KMS-11 (cell line): ENCODE measurements around the gene MYADML2.
"Not testable (repeated sequence)": the region's sequence is repeated elsewhere in the genome, so short reads cannot be mapped to it uniquely, and the experiment has no call there.

Experiments
- H2AFZ ChIP-seq: fragments of 200-600 bp; sonication (generic); 2 replicates; pipeline ENCODE4 v1.6.1; 2016; ENCODE audit warnings: antibody characterized with exemption, mixed run types, low read depth
- H3K27ac ChIP-seq: fragments of 200-600 bp; sonication (generic); 2 replicates; pipeline ENCODE4 v1.6.1; 2016; ENCODE audit warnings: mild to moderate bottlenecking, mixed run types
- H3K27me3 ChIP-seq: fragments of 200-600 bp; sonication (generic); 2 replicates; pipeline ENCODE4 v1.6.1; 2017; ENCODE audit warnings: mild to moderate bottlenecking, low read depth, mixed run types, moderate library complexity; ENCODE audit not compliant: insufficient read depth
- H3K36me3 ChIP-seq: fragments of 200-600 bp; sonication (generic); 2 replicates; pipeline ENCODE4 v1.6.1; 2017; ENCODE audit warnings: mild to moderate bottlenecking, mixed run types; ENCODE audit not compliant: insufficient read depth
- H3K4me1 ChIP-seq: fragments of 200-600 bp; sonication (generic); 2 replicates; pipeline ENCODE4 v1.6.1; 2016; ENCODE audit warnings: mild to moderate bottlenecking, low read depth, mixed run types; ENCODE audit not compliant: poor library complexity, severe bottlenecking
- H3K4me2 ChIP-seq: fragments of 200-600 bp; sonication (generic); 2 replicates; pipeline ENCODE4 v1.7.0; 2016; ENCODE audit warnings: mild to moderate bottlenecking, mixed run types
- H3K4me3 ChIP-seq: fragments of 200-600 bp; sonication (generic); IDR thresholded peaks from 2 replicates; pipeline ENCODE4 v1.6.1; 2017; ENCODE audit warnings: low read depth, low read length, mixed read lengths; ENCODE audit not compliant: insufficient read depth
- H3K79me2 ChIP-seq: fragments of 200-600 bp; sonication (generic); 2 replicates; pipeline ENCODE4 v1.6.1; 2016; ENCODE audit warnings: low read depth, mixed run types; ENCODE audit not compliant: insufficient read depth
- H3K9ac ChIP-seq: fragments of 200-600 bp; sonication (generic); 2 replicates; pipeline ENCODE4 v1.6.1; 2016; ENCODE audit warnings: mild to moderate bottlenecking, mixed run types
- H4K20me1 ChIP-seq: fragments of 200-600 bp; sonication (generic); 2 replicates; pipeline ENCODE4 v1.6.1; 2016; ENCODE audit warnings: mild to moderate bottlenecking, mixed run types; ENCODE audit not compliant: insufficient read depth
- CTCF ChIP-seq: fragments of 200-600 bp; sonication (generic); conservative IDR thresholded peaks from 2 replicates; pipeline ENCODE4 v1.6.1; 2017; ENCODE audit warnings: low read depth, mild to moderate bottlenecking, antibody characterized with exemption, low read length, moderate library complexity, mixed read lengths

The MYADML2 gene

GRCh38 chr17:81983011-81983638 lies 36.1 kb upstream of the MYADML2 start:
- H3K79me2 ChIP-seq = no peaks in the 10 kb centered on the region
- no peak overlapping the region for H3K9ac ChIP-seq
- no peak overlapping the region for H3K4me3 ChIP-seq
- H3K27ac ChIP-seq = no peak overlapping the region
- peaks cover 36% of the 10 kb centered on the region for H3K4me1 ChIP-seq
- TF ChIP-seq CTCF = no peak
- H3K36me3 ChIP-seq = no peaks in the 10 kb centered on the region
- no peak overlapping the region for H2AFZ ChIP-seq
- H4K20me1 ChIP-seq = no peaks in the 10 kb centered on the region
- no peaks in the 10 kb centered on the region for H3K27me3 ChIP-seq
- H3K4me2 ChIP-seq = no peak overlapping the region

- not testable (repeated sequence) for H4K20me1 ChIP-seq, H3K27ac ChIP-seq, H3K4me2 ChIP-seq, H3K36me3 ChIP-seq, H3K4me3 ChIP-seq, H3K79me2 ChIP-seq, H3K9ac ChIP-seq, H2AFZ ChIP-seq, H3K27me3 ChIP-seq
- peaks cover 42% of the 10 kb centered on the region for H3K4me1 ChIP-seq
Observed at GRCh38 chr17:81981511-81981910, 34.5 kb upstream of the MYADML2 start.

GRCh38 chr17:81980707-81981343 lies 33.8 kb upstream of the MYADML2 start:
- H2AFZ ChIP-seq = no peak overlapping the region
- H3K27me3 ChIP-seq = peaks cover 4% of the 10 kb centered on the region; the same call in 1 of the 2 replicates
- TF ChIP-seq CTCF = no peak
- H3K4me3 ChIP-seq = no peak overlapping the region
- peak overlapping the region; percentile 54 for H3K4me2 ChIP-seq
- no peaks in the 10 kb centered on the region for H3K79me2 ChIP-seq
- H3K9ac ChIP-seq = no peak overlapping the region
- no peaks in the 10 kb centered on the region for H3K36me3 ChIP-seq
- peaks cover 47% of the 10 kb centered on the region for H3K4me1 ChIP-seq
- no peaks in the 10 kb centered on the region for H4K20me1 ChIP-seq
- no peak overlapping the region for H3K27ac ChIP-seq

GRCh38 chr17:81980122-81980521 lies 33.1 kb upstream of the MYADML2 start:
- TF ChIP-seq CTCF = no peak
- H4K20me1 ChIP-seq = no peaks in the 10 kb centered on the region
- H3K79me2 ChIP-seq = no peaks in the 10 kb centered on the region
- peak overlapping the region; percentile 54 for H3K4me2 ChIP-seq
- H2AFZ ChIP-seq = no peak overlapping the region
- H3K9ac ChIP-seq = no peak overlapping the region
- H3K4me3 ChIP-seq = no peak overlapping the region
- H3K27me3 ChIP-seq = peaks cover 7% of the 10 kb centered on the region; the same call in 1 of the 2 replicates
- peaks cover 47% of the 10 kb centered on the region for H3K4me1 ChIP-seq
- no peak overlapping the region for H3K27ac ChIP-seq
- no peaks in the 10 kb centered on the region for H3K36me3 ChIP-seq
